Nephron progenitor cell (in vitro differentiated cells): ENCODE data around the gene NPHS1.

Experiments used
- DNase-seq: peaks from one replicate; pipeline ENCODE4 v3.0.0; 2021
- H3K27ac Mint-ChIP-seq: 2 replicates; pipeline ENCODE4 v1.8.0; 2021; ENCODE audit warnings: mild to moderate bottlenecking, moderate library complexity, mixed read lengths
- H3K27me3 Mint-ChIP-seq: 2 replicates; pipeline ENCODE4 v1.8.0; 2021; ENCODE audit warnings: mild to moderate bottlenecking, low read depth, mixed read lengths; ENCODE audit not compliant: poor library complexity
- H3K36me3 Mint-ChIP-seq: 2 replicates; pipeline ENCODE4 v1.8.0; 2021; ENCODE audit warnings: low read depth, mixed read lengths
- H3K4me1 Mint-ChIP-seq: 2 replicates; pipeline ENCODE4 v1.8.0; 2021; ENCODE audit warnings: mixed read lengths
- H3K4me3 Mint-ChIP-seq: 2 replicates; pipeline ENCODE4 v1.8.0; 2021; ENCODE audit warnings: mild to moderate bottlenecking, moderate library complexity, mixed read lengths
- H3K9me3 Mint-ChIP-seq: 2 replicates; pipeline ENCODE4 v1.8.0; 2021; ENCODE audit warnings: mild to moderate bottlenecking, moderate library complexity, mixed read lengths
- TF ChIP-seq, protein P1 (sequence below): fragments of 200-600 bp; sonication (generic); IDR thresholded peaks from 2 replicates; pipeline ENCODE4 v1.5.0; 2021; ENCODE audit warnings: antibody characterized with exemption

Gene NPHS1

GRCh38 chr19:35869327-35870123 is 17.2 kb upstream of the NPHS1 start:
- H3K4me1 Mint-ChIP-seq = peaks cover 31% of the 10 kb centered on the region
- peaks cover 33% of the 10 kb centered on the region for H3K27me3 Mint-ChIP-seq
- H3K9me3 Mint-ChIP-seq = no peaks in the 10 kb centered on the region
- TF ChIP-seq, protein P1, sequence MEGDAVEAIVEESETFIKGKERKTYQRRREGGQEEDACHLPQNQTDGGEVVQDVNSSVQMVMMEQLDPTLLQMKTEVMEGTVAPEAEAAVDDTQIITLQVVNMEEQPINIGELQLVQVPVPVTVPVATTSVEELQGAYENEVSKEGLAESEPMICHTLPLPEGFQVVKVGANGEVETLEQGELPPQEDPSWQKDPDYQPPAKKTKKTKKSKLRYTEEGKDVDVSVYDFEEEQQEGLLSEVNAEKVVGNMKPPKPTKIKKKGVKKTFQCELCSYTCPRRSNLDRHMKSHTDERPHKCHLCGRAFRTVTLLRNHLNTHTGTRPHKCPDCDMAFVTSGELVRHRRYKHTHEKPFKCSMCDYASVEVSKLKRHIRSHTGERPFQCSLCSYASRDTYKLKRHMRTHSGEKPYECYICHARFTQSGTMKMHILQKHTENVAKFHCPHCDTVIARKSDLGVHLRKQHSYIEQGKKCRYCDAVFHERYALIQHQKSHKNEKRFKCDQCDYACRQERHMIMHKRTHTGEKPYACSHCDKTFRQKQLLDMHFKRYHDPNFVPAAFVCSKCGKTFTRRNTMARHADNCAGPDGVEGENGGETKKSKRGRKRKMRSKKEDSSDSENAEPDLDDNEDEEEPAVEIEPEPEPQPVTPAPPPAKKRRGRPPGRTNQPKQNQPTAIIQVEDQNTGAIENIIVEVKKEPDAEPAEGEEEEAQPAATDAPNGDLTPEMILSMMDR = no peak
- peaks cover 12% of the 10 kb centered on the region for H3K36me3 Mint-ChIP-seq
- H3K27ac Mint-ChIP-seq = peak overlapping the region; percentile 81
- peak overlapping the region; percentile 89 for H3K4me3 Mint-ChIP-seq
- DNase-seq = peak; percentile 95

GRCh38 chr19:35868823-35869326 is 16.6 kb upstream of the NPHS1 start:
- Mint-ChIP-seq H3K4me3 (peak overlapping the region; percentile 89), H3K9me3 (no peaks in the 10 kb centered on the region), H3K4me1 (peaks cover 31% of the 10 kb centered on the region), H3K27me3 (peaks cover 39% of the 10 kb centered on the region), H3K36me3 (peaks cover 9% of the 10 kb centered on the region), H3K27ac (no peak overlapping the region)
- no peak for DNase-seq
- TF ChIP-seq, protein P1 = no peak

DNA sequence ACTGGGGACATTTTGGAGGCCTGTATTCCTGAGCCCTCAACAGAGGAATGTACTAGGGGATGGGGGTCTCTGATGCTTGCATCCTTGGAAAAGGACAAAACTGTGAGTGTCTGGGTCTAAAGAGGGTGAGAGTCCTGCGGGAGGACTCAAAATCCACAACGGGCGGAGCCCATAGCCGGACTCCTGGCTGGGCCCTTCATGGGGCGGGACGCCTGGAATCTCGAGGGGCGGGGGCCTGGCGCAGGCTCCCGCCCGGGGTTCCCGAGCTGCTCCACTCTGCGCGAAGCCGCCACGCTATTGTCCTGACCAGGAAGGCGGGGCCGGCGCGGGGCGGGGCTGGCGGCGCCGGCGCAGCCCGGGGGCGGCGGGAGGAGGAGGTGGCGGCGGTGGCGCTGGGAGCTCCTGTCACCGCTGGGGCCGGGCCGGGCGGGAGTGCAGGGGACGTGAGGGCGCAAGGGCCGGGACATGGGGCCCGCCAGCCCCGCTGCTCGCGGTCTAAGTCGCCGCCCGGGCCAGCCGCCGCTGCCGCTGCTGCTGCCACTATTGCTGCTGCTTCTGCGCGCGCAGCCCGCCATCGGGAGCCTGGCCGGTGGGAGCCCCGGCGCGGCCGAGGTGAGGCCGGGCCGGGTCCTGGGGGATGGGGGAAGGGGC is 16.0 kb upstream of the NPHS1 start, which contains the start of gene APLP1:
Gene APLP1 (plus strand): TSS at position 403 of the 651 bp plus-strand sequence. CDS start 63 bp downstream, at position 466.
- H3K27ac Mint-ChIP-seq = no peak within 1 kb of the TSS
- H3K4me3 Mint-ChIP-seq = peak within 1 kb of the TSS; percentile 89
- peak; percentile 89 for DNase-seq
- peaks cover 31% of the 10 kb centered on the region for H3K4me1 Mint-ChIP-seq
- H3K9me3 Mint-ChIP-seq = no peaks in the 10 kb centered on the region
- H3K27me3 Mint-ChIP-seq = peaks cover 44% of the 10 kb centered on the region
- peaks cover 5% of the 10 kb centered on the region for H3K36me3 Mint-ChIP-seq
- TF ChIP-seq, protein P1 = no peak

- Mint-ChIP-seq H3K4me3 (no peak overlapping the region), H3K9me3 (peaks cover 4% of the 10 kb centered on the region), H3K27me3 (peaks cover 96% of the 10 kb centered on the region), H3K36me3 (no peaks in the 10 kb centered on the region), H3K4me1 (peaks cover 27% of the 10 kb centered on the region), H3K27ac (no peak overlapping the region)
- TF ChIP-seq, protein P1 = no peak
- DNase-seq = no peak
Observed at GRCh38 chr19:35863018-35863417, 10.7 kb upstream of the NPHS1 start.

DNA sequence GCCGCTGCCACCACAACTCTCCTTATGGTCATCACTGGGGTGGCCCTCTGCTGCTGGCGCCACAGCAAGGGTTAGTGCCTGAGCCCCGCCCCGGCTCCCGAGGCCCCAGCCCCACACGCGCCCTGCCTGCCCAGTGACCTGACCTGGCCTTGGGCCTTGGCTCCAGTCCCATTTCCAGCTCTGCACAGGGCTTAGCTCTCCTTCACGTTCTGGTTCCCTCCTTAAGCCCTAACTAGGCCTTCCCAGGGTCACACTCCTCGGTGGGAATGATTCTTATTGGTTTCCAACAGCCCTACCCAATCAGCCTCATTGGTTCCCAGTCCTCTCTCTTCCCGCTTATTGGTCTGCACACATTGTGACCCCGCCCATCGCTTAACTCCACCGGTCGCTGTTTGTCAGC is 10.2 kb upstream of the NPHS1 start:
- Mint-ChIP-seq H3K9me3 (peaks cover 4% of the 10 kb centered on the region), H3K36me3 (no peaks in the 10 kb centered on the region), H3K27ac (no peak overlapping the region), H3K27me3 (peaks cover 96% of the 10 kb centered on the region), H3K4me1 (peaks cover 22% of the 10 kb centered on the region), H3K4me3 (peak overlapping the region; percentile 66)
- TF ChIP-seq, protein P1 = no peak
- no peak for DNase-seq
